Liver (tissue), 3 donors: ENCODE data around the gene LRRFIP1.

Source experiments
- RAD21 ChIP-seq, 2 donors: IDR thresholded peaks; 2 replicates each; pipeline ENCODE4 v1.6.1; 2016; ENCODE audit warnings: antibody characterized with exemption in 2 of 2, mild to moderate bottlenecking in 2 of 2
- TF ChIP-seq, protein P1 (sequence below): fragments of 150-350 bp; IDR thresholded peaks from 2 replicates; pipeline ENCODE4 v1.5.1; 2017; ENCODE audit warnings: improper control_type of control experiment, low read depth, low read length; ENCODE audit not compliant: missing input control
- donor health status: healthy.
- donor health status: healthy.

DNA sequence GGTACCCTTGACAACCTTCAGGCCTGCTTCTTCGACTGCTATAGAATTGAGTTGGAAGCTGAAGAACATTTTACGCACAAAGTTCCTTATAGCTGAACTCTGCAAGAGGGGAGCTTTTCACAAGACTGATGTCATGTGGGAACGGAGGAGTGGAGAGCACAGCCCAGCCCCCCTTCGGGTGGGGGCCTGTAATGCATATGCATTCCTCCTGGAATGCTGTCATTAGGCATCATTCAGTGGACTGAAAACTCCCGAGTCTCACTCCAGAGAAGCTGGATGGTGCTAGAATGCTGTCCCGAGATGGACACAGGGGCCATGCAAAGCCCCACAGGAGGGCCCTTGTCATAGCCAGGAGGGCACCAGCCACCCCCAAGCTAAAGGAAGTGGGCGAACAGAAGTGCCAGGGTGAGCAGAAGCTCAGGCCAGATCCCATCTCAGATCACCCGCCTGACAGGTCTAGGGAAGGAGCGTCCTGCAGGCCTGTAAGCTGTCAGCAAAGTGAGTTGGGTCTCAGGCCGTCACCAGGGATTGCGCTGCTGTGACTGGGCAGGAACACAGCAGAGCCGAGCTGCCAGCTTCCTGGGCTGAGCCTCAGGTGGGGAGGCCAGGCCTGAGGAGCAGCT is 127.3 kb downstream of the LRRFIP1 start:
- TF ChIP-seq, protein P1, sequence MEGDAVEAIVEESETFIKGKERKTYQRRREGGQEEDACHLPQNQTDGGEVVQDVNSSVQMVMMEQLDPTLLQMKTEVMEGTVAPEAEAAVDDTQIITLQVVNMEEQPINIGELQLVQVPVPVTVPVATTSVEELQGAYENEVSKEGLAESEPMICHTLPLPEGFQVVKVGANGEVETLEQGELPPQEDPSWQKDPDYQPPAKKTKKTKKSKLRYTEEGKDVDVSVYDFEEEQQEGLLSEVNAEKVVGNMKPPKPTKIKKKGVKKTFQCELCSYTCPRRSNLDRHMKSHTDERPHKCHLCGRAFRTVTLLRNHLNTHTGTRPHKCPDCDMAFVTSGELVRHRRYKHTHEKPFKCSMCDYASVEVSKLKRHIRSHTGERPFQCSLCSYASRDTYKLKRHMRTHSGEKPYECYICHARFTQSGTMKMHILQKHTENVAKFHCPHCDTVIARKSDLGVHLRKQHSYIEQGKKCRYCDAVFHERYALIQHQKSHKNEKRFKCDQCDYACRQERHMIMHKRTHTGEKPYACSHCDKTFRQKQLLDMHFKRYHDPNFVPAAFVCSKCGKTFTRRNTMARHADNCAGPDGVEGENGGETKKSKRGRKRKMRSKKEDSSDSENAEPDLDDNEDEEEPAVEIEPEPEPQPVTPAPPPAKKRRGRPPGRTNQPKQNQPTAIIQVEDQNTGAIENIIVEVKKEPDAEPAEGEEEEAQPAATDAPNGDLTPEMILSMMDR, result no peak
- TF ChIP-seq RAD21 (IDR thresholded peaks at IDR 0.05), result no peak
